NCI-H1105 treated with DMSO at 0.1 percent for 48 hours (cell line): ENCODE measurements around the gene IGFBP5.
A peak's percentile ranks its signal among the peaks of the same experiment; 100 is the strongest.

Source experiments
- DNase-seq: peaks from one replicate; lab custom pipeline; 2025; lab: John Stamatoyannopoulos, UW

The IGFBP5 gene, protein sequence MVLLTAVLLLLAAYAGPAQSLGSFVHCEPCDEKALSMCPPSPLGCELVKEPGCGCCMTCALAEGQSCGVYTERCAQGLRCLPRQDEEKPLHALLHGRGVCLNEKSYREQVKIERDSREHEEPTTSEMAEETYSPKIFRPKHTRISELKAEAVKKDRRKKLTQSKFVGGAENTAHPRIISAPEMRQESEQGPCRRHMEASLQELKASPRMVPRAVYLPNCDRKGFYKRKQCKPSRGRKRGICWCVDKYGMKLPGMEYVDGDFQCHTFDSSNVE

DNA sequence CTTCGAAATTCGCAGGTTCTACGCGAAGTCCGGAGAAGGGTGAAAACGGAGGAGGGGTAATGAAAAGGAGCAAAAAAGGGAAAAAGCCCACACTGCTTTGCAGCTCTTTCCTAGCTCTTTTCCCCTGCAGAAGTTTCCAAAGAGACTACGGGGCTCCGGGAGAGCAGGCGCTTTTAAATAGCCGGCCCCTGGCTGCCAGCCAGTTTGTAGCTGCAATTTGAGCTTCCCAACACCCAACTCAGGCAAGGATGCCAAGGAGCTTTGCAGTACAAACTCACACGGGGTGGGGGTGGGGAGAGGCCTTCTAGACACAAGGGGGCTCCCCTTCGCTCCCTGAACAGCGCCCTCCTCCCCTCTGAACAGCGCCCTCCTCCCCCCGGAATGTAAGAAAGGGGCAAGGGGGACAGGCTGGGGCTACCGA is at the start of gene IGFBP5:
IGFBP5 (minus strand) TSS at position 149 of the 421 bp plus-strand sequence. CDS start 774 bp downstream, outside the sequence.
- peak; percentile 89 for DNase-seq

GRCh38 chr2:216743781-216744180 is 48.4 kb upstream of the IGFBP5 start:
- DNase-seq, result no peak

DNA sequence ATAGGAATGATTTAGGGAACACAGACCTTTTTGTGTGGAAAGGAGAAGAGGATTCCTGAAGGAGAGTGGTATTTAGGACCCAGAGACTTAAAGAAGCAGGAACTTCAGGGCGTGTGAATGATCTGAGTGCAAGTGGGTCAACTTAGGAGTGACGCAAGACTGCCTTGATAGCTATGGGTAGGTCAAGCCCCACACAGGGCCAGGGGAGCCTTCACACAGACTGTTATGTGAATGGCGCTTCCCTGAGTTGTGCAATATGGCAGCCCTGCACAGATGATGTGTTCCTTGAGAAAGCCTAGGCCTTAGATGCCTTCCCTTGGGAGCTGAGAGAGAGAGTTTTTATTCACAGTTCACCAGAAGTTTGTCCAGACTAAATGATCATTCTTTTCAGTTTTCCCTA is 47.1 kb upstream of the IGFBP5 start:
- DNase-seq, result no peak

GRCh38 chr2:216741223-216741593 is 45.9 kb upstream of the IGFBP5 start:
- no peak for DNase-seq

- no peak for DNase-seq
These were observed 45.3 kb upstream of the IGFBP5 start for GRCh38 chr2:216740557-216741222.

DNA sequence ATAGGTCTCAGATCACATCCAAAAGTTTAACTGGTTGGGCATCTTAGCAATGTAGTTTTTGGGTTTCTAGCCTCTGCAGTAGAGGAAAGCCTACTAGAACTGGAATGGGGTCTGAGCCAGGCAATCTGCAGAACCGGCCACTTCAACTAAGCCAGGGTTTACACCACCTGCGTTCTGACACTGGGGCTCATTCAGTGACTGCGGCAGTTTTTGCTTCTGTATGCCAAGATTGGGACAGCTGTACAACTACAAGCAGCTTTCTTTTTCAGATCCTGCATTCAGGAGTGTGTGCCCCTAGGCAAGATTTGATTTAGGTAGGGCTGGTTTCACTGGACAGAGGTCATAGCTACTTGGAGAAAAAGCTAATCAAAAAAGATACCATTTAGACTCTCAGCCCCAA is 43.7 kb upstream of the IGFBP5 start:
- no peak for DNase-seq

GRCh38 chr2:216737676-216738075 is 42.3 kb upstream of the IGFBP5 start:
- DNase-seq, result peak; percentile 17

GRCh38 chr2:216736326-216736725 is 41.0 kb upstream of the IGFBP5 start:
- no peak for DNase-seq

GRCh38 chr2:216735668-216736067 is 40.3 kb upstream of the IGFBP5 start:
- DNase-seq, result no peak

DNA sequence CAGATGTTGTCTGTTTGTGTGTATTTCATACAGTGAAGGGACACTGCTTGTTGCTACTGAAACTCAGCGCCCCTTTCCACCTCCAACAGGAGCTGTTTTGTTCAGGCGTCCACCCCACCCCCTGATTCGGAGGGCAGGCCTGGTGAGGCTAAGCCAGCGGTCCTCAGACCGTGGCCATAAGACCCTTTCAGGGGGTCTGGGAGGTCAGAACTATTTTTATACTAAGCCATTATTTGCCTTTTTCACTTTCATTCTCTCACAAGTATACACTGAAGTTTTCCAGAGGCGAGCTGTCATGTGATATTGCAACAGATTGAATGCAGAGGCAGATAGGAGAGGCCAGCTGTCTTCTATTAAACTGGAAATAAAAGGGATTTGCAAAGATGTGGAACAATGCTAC is 39.7 kb upstream of the IGFBP5 start:
- DNase-seq, result no peak

GRCh38 chr2:216733046-216733445 is 37.7 kb upstream of the IGFBP5 start:
- no peak for DNase-seq

DNA sequence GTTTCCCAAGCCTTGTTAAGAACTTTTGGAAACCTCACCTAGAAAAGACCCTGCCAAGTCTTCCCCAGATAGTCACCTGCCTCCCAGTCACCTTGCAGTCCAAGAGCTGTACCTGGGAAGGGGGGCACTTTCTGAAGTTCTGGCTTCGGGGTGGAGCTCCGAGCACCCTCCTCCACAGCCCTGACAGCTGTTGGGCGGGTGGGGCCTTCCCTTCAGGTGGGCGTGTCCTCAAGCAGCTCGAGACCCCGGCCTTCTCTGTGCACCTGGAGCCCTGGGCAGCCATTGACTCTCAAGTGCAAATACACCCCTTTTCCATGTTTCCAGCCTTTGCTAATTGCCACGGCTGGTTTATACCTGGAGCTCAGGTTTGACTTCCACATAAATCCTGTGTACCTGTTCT is 37.0 kb upstream of the IGFBP5 start:
- peak; percentile 21 for DNase-seq

- no peak for DNase-seq
These were observed 36.1 kb upstream of the IGFBP5 start for GRCh38 chr2:216731465-216731864.

DNA sequence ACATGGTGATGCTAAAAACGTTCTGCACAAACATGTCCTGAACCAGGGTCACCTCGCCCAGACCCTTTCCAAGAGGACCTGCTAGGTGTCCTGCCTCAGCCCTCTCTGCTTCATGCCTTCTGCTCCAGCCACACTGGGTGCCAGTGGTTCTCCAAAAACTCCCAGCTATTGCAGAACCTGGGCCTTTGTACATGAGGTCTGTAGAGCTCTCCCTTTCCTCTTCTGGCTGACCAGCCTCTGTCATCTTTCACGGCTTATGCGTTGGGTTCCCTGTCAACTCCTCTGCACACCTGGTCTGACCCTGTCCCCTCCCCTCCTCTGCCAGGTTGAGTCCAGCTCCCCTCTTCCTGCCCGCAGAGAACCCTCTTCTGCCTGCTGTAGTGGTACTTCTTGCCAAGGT is 35.5 kb upstream of the IGFBP5 start:
- no peak for DNase-seq

- no peak for DNase-seq
These were observed 32.2 kb upstream of the IGFBP5 start for GRCh38 chr2:216727346-216728122.

DNA sequence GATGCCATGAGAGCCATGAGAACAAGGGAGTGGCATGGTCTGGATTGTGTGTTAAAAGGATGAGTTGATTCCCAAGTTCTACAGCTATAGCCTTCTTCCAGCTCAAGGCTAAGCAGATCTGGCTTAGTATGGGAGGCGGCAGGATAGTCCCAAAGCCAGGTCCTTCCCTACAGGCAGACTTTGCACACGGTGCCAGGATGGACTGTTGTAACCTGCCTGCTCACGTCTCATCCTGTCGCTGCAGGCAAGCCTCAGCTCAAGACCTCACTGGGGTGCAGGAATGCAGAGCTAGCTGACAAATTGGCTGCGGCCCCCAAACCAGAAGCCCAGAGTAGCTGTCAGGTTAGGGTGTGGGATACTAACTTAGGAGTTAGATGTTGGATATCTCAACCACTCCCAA is 28.8 kb upstream of the IGFBP5 start:
- no peak for DNase-seq

GRCh38 chr2:216721141-216721540 is 25.8 kb upstream of the IGFBP5 start:
- DNase-seq, result no peak

GRCh38 chr2:216720722-216721121 is 25.4 kb upstream of the IGFBP5 start:
- no peak for DNase-seq

DNA sequence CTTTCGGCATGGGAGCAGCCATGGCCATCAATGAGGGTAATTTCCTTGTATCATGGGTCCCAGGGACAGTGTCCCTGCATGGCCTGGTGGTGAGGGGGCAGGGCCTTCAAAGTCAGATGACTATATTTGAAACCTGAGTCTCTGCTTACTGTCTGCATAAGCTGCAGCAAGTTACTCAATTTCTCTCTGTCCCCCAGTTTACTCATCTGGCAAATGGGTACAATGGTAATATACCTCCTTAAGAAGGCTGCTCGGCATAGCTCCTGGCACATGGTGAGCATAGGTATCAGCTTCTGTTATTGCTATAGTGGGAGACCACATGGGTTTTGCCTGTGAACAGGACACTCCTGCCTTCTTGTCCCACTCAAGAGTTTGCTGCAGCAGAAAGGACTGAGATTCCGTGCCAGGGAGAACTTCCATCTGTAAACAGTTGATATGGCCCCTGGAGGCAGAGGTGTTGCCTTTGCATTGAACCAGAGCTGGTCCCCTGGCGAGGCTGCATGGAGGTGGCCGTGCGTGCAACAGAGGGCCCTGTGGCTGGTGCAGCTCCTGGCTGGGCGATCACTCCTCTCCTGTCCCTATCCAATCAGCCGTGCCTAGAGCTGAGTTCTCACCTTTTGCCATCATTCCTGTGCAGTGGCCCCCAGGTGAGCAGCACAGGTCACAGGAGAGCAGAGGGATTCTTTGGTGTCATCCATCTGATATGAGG is 22.7 kb upstream of the IGFBP5 start:
- DNase-seq, result no peak

DNA sequence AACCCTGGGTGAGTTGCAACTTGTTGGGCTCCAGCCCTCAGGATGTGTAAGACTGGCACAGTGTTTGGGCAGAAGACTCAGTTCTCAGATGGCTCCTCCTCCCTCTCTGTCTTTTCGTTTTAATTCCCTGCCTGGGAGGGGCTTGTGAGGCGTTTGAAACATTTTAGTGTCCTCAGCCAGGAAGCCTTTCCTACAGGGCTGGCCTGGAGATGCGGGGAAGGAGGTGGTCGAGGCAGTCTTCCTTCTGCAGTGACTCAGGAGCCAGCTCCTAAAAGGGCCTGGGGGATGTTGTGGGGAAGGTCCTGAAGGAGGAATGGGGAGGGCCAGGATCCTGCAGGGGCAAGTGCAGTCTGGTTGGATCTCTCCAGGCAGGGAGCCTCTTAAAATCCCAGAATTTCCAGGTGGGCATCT is 22.1 kb upstream of the IGFBP5 start:
- no peak for DNase-seq

GRCh38 chr2:216716109-216716508 is 20.8 kb upstream of the IGFBP5 start:
- no peak for DNase-seq

DNA sequence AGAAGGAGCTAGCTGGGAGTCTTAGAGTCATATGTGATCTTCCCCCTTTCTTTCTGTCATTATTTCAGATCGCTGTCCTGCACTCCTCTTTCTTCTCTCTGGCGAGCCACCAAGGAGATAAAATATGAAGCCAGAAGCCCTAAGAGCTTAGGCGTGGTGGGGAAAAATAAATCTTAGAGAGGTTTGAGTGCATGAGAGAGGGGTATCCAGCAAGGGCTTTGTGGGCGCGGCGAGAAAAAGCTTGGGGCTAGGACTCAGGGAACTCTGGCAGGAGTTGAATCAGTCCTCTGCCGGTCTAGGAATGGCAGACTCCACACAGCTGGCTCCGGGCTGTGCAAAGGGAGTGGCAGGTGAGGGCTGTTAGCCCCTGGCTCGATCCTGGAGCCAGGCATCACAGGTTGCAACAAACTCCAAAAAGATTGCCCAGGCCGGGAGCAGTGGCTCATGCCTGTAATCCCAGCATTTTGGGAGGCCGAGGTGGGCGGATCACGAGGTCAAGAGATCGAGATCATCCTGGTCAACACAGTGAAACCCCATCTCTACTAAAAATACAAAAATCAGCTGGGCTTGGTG is 20.1 kb upstream of the IGFBP5 start:
- no peak for DNase-seq
